Ascending aorta (tissue), 2 donors: ENCODE measurements around the gene TEX38. TPM values are rescaled to one million over a fixed set of nuclear protein-coding genes. Genes with fewer than 3 reads are reported as not detected.

ENCODE experiments used
- DNase-seq, 2 donors: peaks; one replicate each; pipeline ENCODE4 v3.0.0-alpha.2; 2019; ENCODE audit warnings: low spot score in 2 of 2
- H3K27ac ChIP-seq, 2 donors: fragments of 200-600 bp; sonication (generic); one replicate each; pipeline ENCODE4 v1.5.1; 2016 to 2017; ENCODE audit warnings: mild to moderate bottlenecking in 1 of 2
- H3K27me3 ChIP-seq: fragments of 200-600 bp; sonication (generic); one replicate; pipeline ENCODE4 v1.5.1; 2017
- H3K36me3 ChIP-seq, 2 donors: fragments of 200-600 bp; sonication (generic); one replicate each; pipeline ENCODE4 v1.5.1; 2016
- H3K4me1 ChIP-seq, 2 donors: fragments of 200-600 bp; sonication (generic); one replicate each; pipeline ENCODE4 v1.5.1; 2016 to 2017; ENCODE audit warnings: mild to moderate bottlenecking in 1 of 2
- H3K4me3 ChIP-seq, 2 donors: fragments of 200-600 bp; sonication (generic); one replicate each; pipeline ENCODE4 v1.5.1; 2016 to 2017; ENCODE audit warnings: mild to moderate bottlenecking in 1 of 2
- H3K9me3 ChIP-seq, 2 donors: fragments of 200-600 bp; sonication (generic); one replicate each; pipeline ENCODE4 v1.5.1; 2016
- intact Hi-C: fragments of 100-400 bp; cut with DNase I; formaldehyde crosslinking; loops from one replicate; pipeline ENCODE4 v1.15.1; 2023
- total RNA-seq: library from RNA; depleted of rRNA; stranded (reverse); fragments of >200 nt; gene quantifications from one replicate; pipeline ENCODE4 v1.1.0, GENCODE V29; 2016
- TF ChIP-seq, protein P1 (sequence below), 3 experiments: fragments of 200-600 bp in 2 of 3; fragments of 450-650 bp in 1 of 3; sonication (generic) in 2 of 3; IDR thresholded peaks; one replicate each; pipeline ENCODE4 v1.5.1; 2016 to 2019; ENCODE audit warnings: antibody characterized with exemption in 3 of 3, mild to moderate bottlenecking in 1 of 3, moderate library complexity in 1 of 3

TEX38 gene
- total RNA-seq, 1 donor from 2014 or later, result not detected

- no peak overlapping the region for H3K27ac ChIP-seq
- peaks cover 83 to 94% of the 10 kb centered on the region in 2 donors for H3K36me3 ChIP-seq
- H3K4me3 ChIP-seq, result no peak overlapping the region
- peaks cover 0 to 4% of the 10 kb centered on the region in 2 donors for H3K4me1 ChIP-seq
- no peaks in the 10 kb centered on the region for H3K27me3 ChIP-seq
- intact Hi-C loops, result no loop called here
- no peaks in the 10 kb centered on the region for H3K9me3 ChIP-seq
- no peak for DNase-seq
- TF ChIP-seq, protein P1, sequence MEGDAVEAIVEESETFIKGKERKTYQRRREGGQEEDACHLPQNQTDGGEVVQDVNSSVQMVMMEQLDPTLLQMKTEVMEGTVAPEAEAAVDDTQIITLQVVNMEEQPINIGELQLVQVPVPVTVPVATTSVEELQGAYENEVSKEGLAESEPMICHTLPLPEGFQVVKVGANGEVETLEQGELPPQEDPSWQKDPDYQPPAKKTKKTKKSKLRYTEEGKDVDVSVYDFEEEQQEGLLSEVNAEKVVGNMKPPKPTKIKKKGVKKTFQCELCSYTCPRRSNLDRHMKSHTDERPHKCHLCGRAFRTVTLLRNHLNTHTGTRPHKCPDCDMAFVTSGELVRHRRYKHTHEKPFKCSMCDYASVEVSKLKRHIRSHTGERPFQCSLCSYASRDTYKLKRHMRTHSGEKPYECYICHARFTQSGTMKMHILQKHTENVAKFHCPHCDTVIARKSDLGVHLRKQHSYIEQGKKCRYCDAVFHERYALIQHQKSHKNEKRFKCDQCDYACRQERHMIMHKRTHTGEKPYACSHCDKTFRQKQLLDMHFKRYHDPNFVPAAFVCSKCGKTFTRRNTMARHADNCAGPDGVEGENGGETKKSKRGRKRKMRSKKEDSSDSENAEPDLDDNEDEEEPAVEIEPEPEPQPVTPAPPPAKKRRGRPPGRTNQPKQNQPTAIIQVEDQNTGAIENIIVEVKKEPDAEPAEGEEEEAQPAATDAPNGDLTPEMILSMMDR (IDR thresholded peaks at IDR 0.05), result no peak
Measured at GRCh38 chr1:46684670-46685069, 13.0 kb downstream of the TEX38 start.

- Histone ChIP-seq H3K9me3 (no peaks in the 10 kb centered on the region), H3K27me3 (no peaks in the 10 kb centered on the region), H3K27ac (no peak overlapping the region), H3K36me3 (peaks cover 79 to 93% of the 10 kb centered on the region in 2 donors), H3K4me3 (no peak overlapping the region), H3K4me1 (peaks cover 0 to 4% of the 10 kb centered on the region in 2 donors)
- intact Hi-C loops, result no loop called here
- TF ChIP-seq, protein P1 (IDR thresholded peaks at IDR 0.05), result no peak
- no peak for DNase-seq
Measured at GRCh38 chr1:46686255-46686654, 14.6 kb downstream of the TEX38 start.

- Histone ChIP-seq H3K36me3 (peaks cover 72 to 90% of the 10 kb centered on the region in 2 donors), H3K4me1 (peaks cover 0 to 4% of the 10 kb centered on the region in 2 donors), H3K27ac (peak overlapping the region in 1 of 2 donors; percentile 60), H3K27me3 (no peaks in the 10 kb centered on the region), H3K9me3 (no peaks in the 10 kb centered on the region), H3K4me3 (no peak overlapping the region)
- TF ChIP-seq, protein P1 (IDR thresholded peaks at IDR 0.05), result no peak
- peak in 1 of 2 donors; percentile 68 for DNase-seq
- intact Hi-C loops, result no loop called here
Measured at GRCh38 chr1:46687093-46687659, 15.5 kb downstream of the TEX38 start.

DNA sequence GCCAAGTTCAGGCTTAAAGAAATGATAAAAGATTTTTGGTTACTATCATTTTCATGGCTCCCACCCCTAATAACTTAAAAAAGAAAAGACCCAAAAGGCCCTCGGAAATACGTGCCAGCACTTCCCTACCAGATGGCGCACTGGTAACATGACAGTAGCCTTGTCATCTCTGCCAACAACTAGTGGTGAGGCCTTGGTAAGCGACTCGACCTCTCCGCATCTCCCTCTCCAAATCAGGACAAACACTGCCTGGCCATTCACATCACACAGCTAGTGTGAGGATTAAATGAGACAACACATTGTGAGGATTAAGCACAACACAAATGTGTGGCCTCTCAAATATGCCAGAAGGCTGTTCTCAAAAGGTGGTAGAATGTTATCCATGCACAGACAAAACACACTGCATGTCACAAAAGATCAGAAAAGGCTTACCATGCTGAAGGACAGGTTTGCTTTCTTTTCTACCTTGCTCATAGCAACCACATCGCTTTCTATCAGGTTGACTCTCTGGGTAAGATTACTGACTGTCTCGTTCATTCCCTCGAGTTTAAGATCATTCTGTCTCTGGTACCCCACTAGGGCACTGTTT lies 16.4 kb downstream of the TEX38 start:
- peak overlapping the region in 1 of 2 donors; percentile 13 for H3K27ac ChIP-seq
- DNase-seq, result no peak
- TF ChIP-seq, protein P1 (IDR thresholded peaks at IDR 0.05), result no peak
- H3K36me3 ChIP-seq, result peaks cover 63 to 82% of the 10 kb centered on the region in 2 donors
- H3K4me3 ChIP-seq, result no peak overlapping the region
- no peaks in the 10 kb centered on the region for H3K27me3 ChIP-seq
- peaks cover 0 to 4% of the 10 kb centered on the region in 2 donors for H3K4me1 ChIP-seq
- H3K9me3 ChIP-seq, result no peaks in the 10 kb centered on the region
- intact Hi-C loops, result no loop called here

DNA sequence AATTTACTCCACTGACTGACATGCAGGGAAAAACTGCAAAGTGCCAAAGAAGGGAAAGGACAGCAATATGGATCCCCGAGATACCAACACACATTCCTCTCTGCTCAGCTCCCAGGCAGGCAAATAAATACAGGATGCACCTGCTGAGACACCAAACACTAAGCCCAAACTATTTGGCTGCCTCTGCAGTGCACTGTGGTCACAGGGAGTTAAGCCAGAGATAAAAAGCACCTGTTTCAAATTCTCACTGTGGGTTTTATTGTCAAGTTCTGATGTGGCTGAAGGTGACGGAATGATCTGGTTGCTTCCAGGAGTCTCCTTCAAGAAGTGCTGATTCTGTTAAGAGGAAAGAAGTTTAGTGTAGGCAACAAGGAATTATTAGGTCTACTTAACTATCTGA lies 17.7 kb downstream of the TEX38 start:
- H3K4me3 ChIP-seq, result no peak overlapping the region
- H3K9me3 ChIP-seq, result no peaks in the 10 kb centered on the region
- H3K27ac ChIP-seq, result no peak overlapping the region
- intact Hi-C loops, result no loop called here
- DNase-seq, result no peak
- peaks cover 0 to 4% of the 10 kb centered on the region in 2 donors for H3K4me1 ChIP-seq
- TF ChIP-seq, protein P1 (IDR thresholded peaks at IDR 0.05), result no peak
- peaks cover 50 to 68% of the 10 kb centered on the region in 2 donors for H3K36me3 ChIP-seq
- no peaks in the 10 kb centered on the region for H3K27me3 ChIP-seq
